ENCODE data around the gene TAF10. TPM values are rescaled to one million over a fixed set of nuclear protein-coding genes. Genes with fewer than 3 reads are reported as not detected.

The TAF10 gene
- 100 to 1,000 TPM; 133 to 152 TPM for total RNA-seq

DNA sequence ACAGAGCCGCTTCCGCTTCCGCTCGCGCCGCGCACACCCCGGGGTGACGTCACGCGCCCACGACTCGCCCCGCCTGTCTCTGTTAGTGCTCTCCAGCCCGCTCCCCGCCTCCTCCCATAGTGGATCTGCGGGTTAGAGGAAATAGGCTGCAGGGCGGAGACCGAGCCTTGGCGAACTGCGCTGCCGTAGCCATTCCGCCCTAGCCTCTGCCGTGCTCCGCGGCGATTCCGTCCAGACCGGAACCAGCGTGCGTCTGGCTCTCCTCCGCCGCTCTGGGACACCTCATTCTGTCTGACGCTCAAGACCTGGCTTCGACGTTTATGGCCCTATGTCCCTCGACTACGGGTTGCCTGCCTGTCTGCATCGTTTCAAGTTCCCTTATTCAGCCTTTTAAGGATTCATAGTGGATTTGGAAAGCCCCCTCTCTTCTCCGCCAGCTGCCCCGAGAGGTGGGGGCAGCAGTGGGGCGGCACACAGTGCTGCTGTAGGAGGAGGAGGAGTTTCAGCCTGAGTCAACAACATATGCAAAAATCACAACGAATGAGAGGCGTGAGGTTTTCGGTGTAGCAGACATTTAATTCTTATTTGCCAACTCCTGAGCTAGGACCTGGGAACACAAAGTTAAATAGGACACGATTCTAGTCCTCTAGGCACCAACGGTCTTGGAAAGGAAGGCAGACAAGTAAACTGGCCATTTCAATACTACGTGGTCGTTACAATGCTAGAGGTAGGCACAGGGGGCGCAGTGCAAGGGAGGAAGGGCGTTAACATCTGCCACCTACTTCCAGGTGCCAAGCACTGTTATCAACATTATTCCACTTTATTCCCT is at the start of gene TAF10:
TAF10 (minus strand) TSS at position 4 of the 829 bp plus-strand sequence. CDS start 27 bp downstream, outside the sequence.
- Mint-ChIP-seq H3K27me3 (no peaks in the 10 kb centered on the region), H3K4me3 (no peak within 1 kb of the TSS), H3K9me3 (ENCODE audit: low read depth) (no peaks in the 10 kb centered on the region), H3K27ac (peak within 1 kb of the TSS; percentile 93), H3K36me3 (ENCODE audit: low read depth) (peaks cover 54% of the 10 kb centered on the region), H3K4me1 (peaks cover 44% of the 10 kb centered on the region)
- peak; percentile 97 for DNase-seq
- peak; percentile 85 for ATAC-seq
- ChIA-PET POLR2A (interaction anchor here (0.6 to 2.1 kb wide), 5 partner anchors 8 to 131 kb away, joined by 3 to 5 read pairs (median 4); partner anchors contain the start of genes ARFIP2, MRPL17 and TIMM10B), CTCF (interaction anchor here (0.5 to 2.9 kb wide), 15 partner anchors 8 to 907 kb away, joined by 3 to 13 read pairs (median 4); partner anchors contain the start of gene MRPL17)
- intact Hi-C loops (cut with DNase I, micrococcal nuclease): loop anchor here (1.0 to 10.0 kb wide), 6 partner anchors 9 to 928 kb away; partner anchors contain the start of genes ILK (in 2 of the 2), MRPL17 (in 2 of the 2), RRP8 (in 2 of the 2) and APBB1 (in 1 of the 2)

- CTCF ChIA-PET: interaction anchor here (0.7 kb wide), 1 partner anchor 49 kb away, joined by 4 read pairs; the partner anchor contains the start of gene TAF10
- DNase-seq: no peak
- Mint-ChIP-seq H3K27me3 (peaks cover 10% of the 10 kb centered on the region), H3K27ac (no peak overlapping the region), H3K9me3 (ENCODE audit: low read depth) (no peaks in the 10 kb centered on the region), H3K4me3 (no peak overlapping the region), H3K4me1 (peaks cover 6% of the 10 kb centered on the region), H3K36me3 (ENCODE audit: low read depth) (no peaks in the 10 kb centered on the region)
- intact Hi-C loops (cut with DNase I, micrococcal nuclease): no loop called here
- no peak for ATAC-seq
- POLR2A ChIA-PET: no interaction called here
These were observed 48.7 kb upstream of the TAF10 start for GRCh38 chr11:6660712-6661111.

- Mint-ChIP-seq H3K4me3 (no peak overlapping the region), H3K4me1 (peaks cover 5% of the 10 kb centered on the region), H3K27me3 (peaks cover 10% of the 10 kb centered on the region), H3K27ac (no peak overlapping the region), H3K9me3 (ENCODE audit: low read depth) (no peaks in the 10 kb centered on the region), H3K36me3 (ENCODE audit: low read depth) (no peaks in the 10 kb centered on the region)
- CTCF ChIA-PET: interaction anchor here (1.2 to 2.0 kb wide), 5 partner anchors 9 to 35 kb away, joined by 4 to 13 read pairs (median 5); partner anchors contain the start of gene MRPL17
- DNase-seq (no peak), ATAC-seq (no peak)
- POLR2A ChIA-PET: no interaction called here
- intact Hi-C loops (cut with DNase I, micrococcal nuclease): no loop called here
These were observed 46.6 kb upstream of the TAF10 start for GRCh38 chr11:6658647-6659046.

DNA sequence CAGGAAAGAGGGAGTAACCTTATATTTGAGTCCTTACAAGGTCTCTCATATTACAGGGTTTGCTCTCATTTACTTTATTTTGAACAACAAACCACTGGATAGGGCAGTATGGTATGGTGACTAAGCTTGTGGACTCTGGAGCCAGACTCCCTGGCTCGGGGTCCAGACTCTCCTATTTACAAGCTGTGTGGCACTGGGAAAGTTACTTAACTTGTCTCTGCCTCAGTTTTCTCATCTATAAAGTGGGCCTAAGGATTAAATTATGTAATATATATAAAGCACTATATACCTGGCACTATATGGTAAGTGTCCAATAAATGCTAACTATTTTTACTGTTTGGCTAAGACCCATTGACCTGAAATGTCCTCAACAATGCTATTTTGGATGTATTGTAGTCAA is 45.3 kb upstream of the TAF10 start:
- H3K4me1 Mint-ChIP-seq: peaks cover 4% of the 10 kb centered on the region
- intact Hi-C loops (cut with DNase I, micrococcal nuclease): no loop called here
- ChIA-PET POLR2A (no interaction called here), CTCF (interaction anchor here (1.0 to 2.0 kb wide), 9 partner anchors 10 to 278 kb away, joined by 3 to 9 read pairs (median 4); partner anchors contain the start of gene MRPL17)
- H3K4me3 Mint-ChIP-seq: peak overlapping the region; percentile 6
- ATAC-seq: no peak
- no peaks in the 10 kb centered on the region for H3K36me3 Mint-ChIP-seq (ENCODE audit: low read depth)
- peaks cover 10% of the 10 kb centered on the region for H3K27me3 Mint-ChIP-seq
- H3K27ac Mint-ChIP-seq: no peak overlapping the region
- H3K9me3 Mint-ChIP-seq (ENCODE audit: low read depth): no peaks in the 10 kb centered on the region
- no peak for DNase-seq

- H3K9me3 Mint-ChIP-seq (ENCODE audit: low read depth): no peaks in the 10 kb centered on the region
- DNase-seq (no peak), ATAC-seq (no peak)
- no peaks in the 10 kb centered on the region for H3K36me3 Mint-ChIP-seq (ENCODE audit: low read depth)
- intact Hi-C loops (cut with DNase I, micrococcal nuclease): no loop called here
- ChIA-PET CTCF (interaction anchor here (1.0 to 2.0 kb wide), 7 partner anchors 10 to 278 kb away, joined by 3 to 9 read pairs (median 4); partner anchors contain the start of gene MRPL17), POLR2A (no interaction called here)
- peaks cover 4% of the 10 kb centered on the region for H3K4me1 Mint-ChIP-seq
- no peak overlapping the region for H3K27ac Mint-ChIP-seq
- H3K27me3 Mint-ChIP-seq: peaks cover 10% of the 10 kb centered on the region
- H3K4me3 Mint-ChIP-seq: peak overlapping the region; percentile 6
These were observed 44.9 kb upstream of the TAF10 start for GRCh38 chr11:6656936-6657335.

DNA sequence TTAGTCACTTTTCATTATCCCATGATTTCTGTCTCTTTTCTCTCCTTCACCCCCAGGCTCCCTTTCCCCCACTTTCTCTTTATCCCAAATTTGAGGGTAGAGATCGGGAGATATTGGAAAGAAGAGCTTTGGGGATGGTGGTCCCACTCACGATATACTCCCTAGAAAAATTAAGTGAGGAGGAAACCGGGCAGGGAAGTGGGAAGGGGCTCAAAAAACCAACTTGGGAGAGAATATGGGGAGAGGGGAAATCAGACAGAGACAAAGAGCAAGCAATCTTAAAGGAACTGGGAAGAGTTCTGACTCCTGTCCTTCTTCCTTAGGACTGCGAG is 44.5 kb upstream of the TAF10 start:
- POLR2A ChIA-PET: no interaction called here

DNA sequence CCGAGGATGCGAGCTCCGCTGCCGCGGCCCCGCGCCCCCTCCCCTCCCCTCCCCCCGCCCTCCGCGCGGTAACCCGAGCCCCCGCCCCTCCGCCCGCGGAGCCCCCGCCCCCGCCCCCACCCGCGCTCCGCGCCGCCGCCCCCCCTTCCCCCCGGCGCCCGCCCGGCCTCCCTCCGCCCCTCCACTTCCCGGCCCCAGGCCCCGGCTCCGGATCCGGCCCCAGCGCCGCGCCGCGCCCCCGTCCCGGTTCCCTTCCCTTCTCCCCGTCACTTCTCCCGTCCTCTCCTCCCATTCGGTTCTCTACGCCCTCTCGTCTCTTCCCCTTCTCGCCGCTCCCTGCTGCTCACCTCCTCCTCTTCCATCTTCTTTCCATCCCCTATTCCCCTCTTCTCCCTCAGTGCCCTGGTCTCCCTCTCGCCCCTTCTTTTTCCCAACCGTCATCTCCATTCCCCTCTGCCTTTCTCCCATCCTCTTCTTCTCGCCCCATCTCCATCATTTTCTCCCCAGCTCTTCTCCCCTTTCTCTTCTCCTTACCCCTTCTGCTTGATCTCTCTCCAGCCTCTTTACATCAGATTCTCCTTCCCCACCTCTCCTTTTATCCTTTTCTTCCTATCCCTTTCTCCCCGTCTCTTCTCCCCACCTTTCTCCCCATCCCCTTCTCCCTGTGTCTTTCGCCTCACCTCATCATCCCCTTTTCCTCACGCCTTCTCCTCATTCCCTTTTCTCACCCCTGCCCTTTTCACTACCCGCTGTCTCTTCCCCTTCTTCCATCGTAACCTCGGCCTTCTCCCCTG is 44.0 kb upstream of the TAF10 start, which contains the start of gene DCHS1:
DCHS1 (minus strand) TSS at position 20 of the 794 bp plus-strand sequence. CDS start 14,196 bp downstream, outside the sequence.
- H3K4me3 Mint-ChIP-seq: peak within 1 kb of the TSS; percentile 42
- ATAC-seq: no peak
- ChIA-PET CTCF (interaction anchor here (1.0 to 1.8 kb wide), 3 partner anchors 12 to 23 kb away, joined by 4 to 9 read pairs (median 6); no protein-coding TSS in a partner anchor), POLR2A (no interaction called here)
- H3K36me3 Mint-ChIP-seq (ENCODE audit: low read depth): no peaks in the 10 kb centered on the region
- intact Hi-C loops (cut with DNase I, micrococcal nuclease): no loop called here
- peaks cover 10% of the 10 kb centered on the region for H3K27me3 Mint-ChIP-seq
- H3K27ac Mint-ChIP-seq: no peak within 1 kb of the TSS
- peak; percentile 41 for DNase-seq
- no peaks in the 10 kb centered on the region for H3K9me3 Mint-ChIP-seq (ENCODE audit: low read depth)
- H3K4me1 Mint-ChIP-seq: peaks cover 4% of the 10 kb centered on the region

More for the DNA sequence above, 44.5 kb upstream of the TAF10 start:
- DNase-seq: no peak
- H3K36me3 Mint-ChIP-seq (ENCODE audit: low read depth): no peaks in the 10 kb centered on the region
- H3K27ac Mint-ChIP-seq: no peak overlapping the region
- CTCF ChIA-PET: interaction anchor here (1.0 to 1.8 kb wide), 3 partner anchors 12 to 23 kb away, joined by 4 to 9 read pairs (median 6); no protein-coding TSS in a partner anchor
- H3K4me1 Mint-ChIP-seq: peaks cover 4% of the 10 kb centered on the region
- H3K9me3 Mint-ChIP-seq (ENCODE audit: low read depth): no peaks in the 10 kb centered on the region
- H3K4me3 Mint-ChIP-seq: peak overlapping the region; percentile 42
- ATAC-seq: no peak
- intact Hi-C loops (cut with DNase I, micrococcal nuclease): no loop called here
- peaks cover 10% of the 10 kb centered on the region for H3K27me3 Mint-ChIP-seq

GRCh38 chr11:6655020-6655789 is 43.2 kb upstream of the TAF10 start:
- Mint-ChIP-seq H3K27me3 (peaks cover 10% of the 10 kb centered on the region), H3K27ac (no peak overlapping the region), H3K36me3 (ENCODE audit: low read depth) (no peaks in the 10 kb centered on the region), H3K4me3 (no peak overlapping the region), H3K9me3 (ENCODE audit: low read depth) (no peaks in the 10 kb centered on the region), H3K4me1 (peaks cover 4% of the 10 kb centered on the region)
- intact Hi-C loops (cut with DNase I, micrococcal nuclease): no loop called here
- ATAC-seq (peak; percentile 35), DNase-seq (peak; percentile 55)
- ChIA-PET CTCF (no interaction called here), POLR2A (no interaction called here)

- Mint-ChIP-seq H3K36me3 (ENCODE audit: low read depth) (no peaks in the 10 kb centered on the region), H3K9me3 (ENCODE audit: low read depth) (no peaks in the 10 kb centered on the region), H3K27ac (no peak overlapping the region), H3K4me1 (peaks cover 4% of the 10 kb centered on the region), H3K27me3 (peaks cover 10% of the 10 kb centered on the region), H3K4me3 (no peak overlapping the region)
- ChIA-PET CTCF (no interaction called here), POLR2A (no interaction called here)
- DNase-seq (peak; percentile 12), ATAC-seq (peak; percentile 13)
- intact Hi-C loops (cut with DNase I, micrococcal nuclease): no loop called here
These were observed 42.4 kb upstream of the TAF10 start for GRCh38 chr11:6654281-6655019.

DNA sequence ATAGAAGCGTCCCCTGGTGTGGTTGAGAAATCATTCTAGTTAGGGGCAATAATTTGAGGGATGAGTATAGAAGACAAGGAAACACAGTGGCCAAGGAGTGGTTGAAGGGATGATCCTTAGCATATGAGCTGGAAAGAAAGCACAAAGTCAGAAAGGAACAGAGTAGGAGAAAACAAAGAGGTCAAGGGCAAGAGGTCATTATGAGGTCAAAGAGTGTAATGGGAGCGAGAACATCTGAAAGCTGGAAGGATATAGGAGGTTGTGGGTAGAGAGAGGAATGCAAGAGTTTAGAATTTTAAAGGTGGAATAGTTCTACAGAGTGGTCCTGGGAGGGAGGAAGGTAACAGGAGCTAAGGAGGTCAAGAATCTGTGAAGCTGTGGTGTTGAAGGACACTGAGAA is 41.6 kb upstream of the TAF10 start:
- no peak overlapping the region for H3K27ac Mint-ChIP-seq
- no peak overlapping the region for H3K4me3 Mint-ChIP-seq
- H3K9me3 Mint-ChIP-seq (ENCODE audit: low read depth): no peaks in the 10 kb centered on the region
- H3K4me1 Mint-ChIP-seq: peaks cover 4% of the 10 kb centered on the region
- no peak for ATAC-seq
- intact Hi-C loops (cut with DNase I, micrococcal nuclease): no loop called here
- CTCF ChIA-PET: no interaction called here
- H3K36me3 Mint-ChIP-seq (ENCODE audit: low read depth): no peaks in the 10 kb centered on the region
- peaks cover 10% of the 10 kb centered on the region for H3K27me3 Mint-ChIP-seq
- no peak for DNase-seq
- POLR2A ChIA-PET: interaction anchor here (0.7 kb wide), 1 partner anchor 18 kb away, joined by 3 read pairs; no protein-coding TSS in a partner anchor

All from activated CD4-positive, alpha-beta T cell treated with anti-CD3 and anti-CD28 coated beads for 36 hours (primary cell).